Karpas-422 (cell line): ENCODE measurements around the gene ATF6B. TPM values are rescaled to one million over a fixed set of nuclear protein-coding genes. Genes with fewer than 3 reads are reported as not detected.
"Not testable (repeated sequence)": the region's sequence is repeated elsewhere in the genome, so short reads cannot be mapped to it uniquely, and the experiment has no call there.

ENCODE experiments used
- DNase-seq: peaks from one replicate; pipeline ENCODE4 v3.0.0-alpha.2; 2015
- H2AFZ ChIP-seq: fragments of 200-600 bp; sonication (generic); 2 replicates; pipeline ENCODE4 v1.6.1; 2014; ENCODE audit warnings: antibody characterized with exemption, low read length, mixed read lengths
- H3K27ac ChIP-seq: fragments of 200-600 bp; sonication (generic); 2 replicates; pipeline ENCODE4 v1.5.1; 2014; ENCODE audit warnings: mild to moderate bottlenecking, low read length, moderate library complexity
- H3K27me3 ChIP-seq: fragments of 200-600 bp; sonication (generic); 2 replicates; pipeline ENCODE4 v1.6.1; 2014; ENCODE audit warnings: low read length, mixed read lengths
- H3K36me3 ChIP-seq: fragments of 200-600 bp; sonication (generic); 2 replicates; pipeline ENCODE4 v1.6.1; 2014; ENCODE audit warnings: low read length, mixed read lengths; ENCODE audit not compliant: insufficient read depth
- H3K4me1 ChIP-seq: fragments of 200-600 bp; sonication (generic); 2 replicates; pipeline ENCODE4 v1.6.1; 2014; ENCODE audit warnings: mild to moderate bottlenecking, low read length, mixed read lengths
- H3K4me2 ChIP-seq: fragments of 200-600 bp; sonication (generic); 2 replicates; pipeline ENCODE4 v1.6.1; 2014; ENCODE audit warnings: low read length, low read depth, mild to moderate bottlenecking; ENCODE audit not compliant: poor library complexity, severe bottlenecking
- H3K4me3 ChIP-seq: fragments of 200-600 bp; sonication (generic); 2 replicates; pipeline ENCODE4 v1.5.1; 2014; ENCODE audit warnings: mild to moderate bottlenecking, antibody characterized with exemption, low read length, mixed read lengths
- H3K79me2 ChIP-seq: fragments of 200-600 bp; sonication (generic); 2 replicates; pipeline ENCODE4 v1.6.1; 2014; ENCODE audit warnings: mild to moderate bottlenecking, low read length, mixed read lengths
- H3K9ac ChIP-seq: fragments of 200-600 bp; sonication (generic); 2 replicates; pipeline ENCODE4 v1.6.0; 2014; ENCODE audit warnings: low read length
- H3K9me2 ChIP-seq: fragments of 200-600 bp; sonication (generic), shearing (Covaris generic); replicated peaks from 2 replicates; pipeline ENCODE4 v1.6.0; 2014; ENCODE audit warnings: mild to moderate bottlenecking, low read length, moderate library complexity; ENCODE audit not compliant: insufficient read depth
- H3K9me3 ChIP-seq: fragments of 300-700, 200-600 bp; sonication (generic); 2 replicates; pipeline ENCODE4 v1.6.1; 2014; ENCODE audit warnings: low read length, mixed read lengths
- H4K20me1 ChIP-seq: fragments of 200-600 bp; sonication (generic); 2 replicates; pipeline ENCODE4 v1.6.1; 2014; ENCODE audit warnings: mild to moderate bottlenecking, antibody characterized with exemption, low read length, low read depth; ENCODE audit not compliant: insufficient read depth
- small RNA-seq: library from RNA; depleted of rRNA; stranded (forward); fragments of <200 nt; gene quantifications from one replicate; pipeline ENCODE3, GENCODE V24; 2014
- total RNA-seq: library from RNA; depleted of rRNA; stranded (reverse); fragments of >200 nt; shearing (Covaris generic); gene quantifications from 2 replicates; pipeline ENCODE4 v1.2.3, GENCODE V29; 2014; ENCODE audit warnings: low replicate concordance; rRNA removed

The ATF6B gene
- total RNA-seq, 1 experiment from 2014 or later, result 51.3 TPM

DNA sequence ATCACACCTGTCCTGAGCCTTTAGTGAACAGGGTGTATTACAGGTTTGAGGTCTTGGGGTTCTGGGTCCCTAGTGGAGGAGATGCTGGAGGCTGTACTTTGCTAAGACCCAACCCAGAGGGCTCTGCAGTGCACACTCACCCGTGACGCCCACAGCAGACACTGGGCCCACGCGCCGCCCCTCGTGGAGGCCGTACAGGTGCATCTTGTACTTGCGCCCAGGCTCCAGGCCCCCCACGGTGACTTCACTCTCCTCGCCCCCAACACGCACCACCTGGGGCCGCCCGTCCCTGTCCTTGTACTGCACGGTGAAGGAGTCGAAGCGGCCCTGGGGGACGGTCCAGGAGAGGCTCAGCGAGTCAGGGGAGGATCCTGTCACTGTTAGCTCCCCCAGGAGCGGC, 60.5 kb downstream of the ATF6B start:
- DNase-seq, H3K79me2 ChIP-seq, H3K9ac ChIP-seq, H3K9me3 ChIP-seq, H3K4me3 ChIP-seq, H3K4me1 ChIP-seq, H3K27ac ChIP-seq, H3K4me2 ChIP-seq, H3K27me3 ChIP-seq, H3K36me3 ChIP-seq, H3K9me2 ChIP-seq, H4K20me1 ChIP-seq, H2AFZ ChIP-seq: not testable (repeated sequence)

Small RNAs within 50 kb of the gene (small RNA-seq; reads per million reads assigned to genes)
- gene RNA5SP206, result not detected

Other genes starting within 250 kb of the ATF6B start
- not detected in 2 replicates for gene SLC44A4, start 249.2 kb downstream of the ATF6B start, total RNA-seq
- 40.0 and 79.0 TPM in 2 replicates for gene EHMT2, start 230.5 kb downstream of the ATF6B start, total RNA-seq
- gene ZBTB12, start 226.2 kb downstream of the ATF6B start, total RNA-seq, result 13.3 and 26.3 TPM in 2 replicates
- gene C2, start 200.5 kb downstream of the ATF6B start, total RNA-seq, result not detected in 2 replicates
- gene CFB, start 182.2 kb downstream of the ATF6B start, total RNA-seq, result 0.22 TPM in 1 of 2 replicates, not detected in the other
- 56.3 and 146 TPM in 2 replicates for gene NELFE, start 169.3 kb downstream of the ATF6B start, total RNA-seq
- gene SKIC2, start 169.1 kb downstream of the ATF6B start, total RNA-seq, result 43.7 and 60.0 TPM in 2 replicates
- gene DXO, start 156.1 kb downstream of the ATF6B start, total RNA-seq, result 20.8 and 25.0 TPM in 2 replicates
- 2.9 and 3.8 TPM in 2 replicates for gene C4A, start 146.2 kb downstream of the ATF6B start, total RNA-seq
- 1.9 and 6.6 TPM in 2 replicates for gene C4B, start 113.5 kb downstream of the ATF6B start, total RNA-seq
- not detected in 2 replicates for gene CYP21A2, start 89.8 kb downstream of the ATF6B start, total RNA-seq
- 0.22 and 2.1 TPM in 2 replicates for gene TNXB, start 18.9 kb downstream of the ATF6B start, total RNA-seq
- gene FKBPL, start 2.0 kb upstream of the ATF6B start, total RNA-seq, result 7.0 and 12.4 TPM in 2 replicates
- 0.29 and 0.75 TPM in 2 replicates for gene PRRT1, start 23.7 kb upstream of the ATF6B start, total RNA-seq
- gene PPT2, start 25.9 kb upstream of the ATF6B start, total RNA-seq, result 14.4 and 27.9 TPM in 2 replicates
- gene EGFL8, start 36.3 kb upstream of the ATF6B start, total RNA-seq, result 3.7 and 4.9 TPM in 2 replicates
- 54.8 and 74.5 TPM in 2 replicates for gene AGPAT1, start 47.8 kb upstream of the ATF6B start, total RNA-seq
- 73.5 and 78.5 TPM in 2 replicates for gene RNF5, start 50.2 kb upstream of the ATF6B start, total RNA-seq
- 9.0 and 9.2 TPM in 2 replicates for gene AGER, start 56.0 kb upstream of the ATF6B start, total RNA-seq
- 51.7 and 84.0 TPM in 2 replicates for gene PBX2, start 62.0 kb upstream of the ATF6B start, total RNA-seq
- 66.5 and 85.9 TPM in 2 replicates for gene GPSM3, start 64.4 kb upstream of the ATF6B start, total RNA-seq
- 1.5 and 5.2 TPM in 2 replicates for gene NOTCH4, start 95.8 kb upstream of the ATF6B start, total RNA-seq
- gene TSBP1, start 243.7 kb upstream of the ATF6B start, total RNA-seq, result not detected in 2 replicates